Right lobe of liver (tissue), 4 donors: Measurements from ENCODE around the gene PROX1.

Source experiments
- POLR2A ChIP-seq: fragments of 450-650 bp; IDR thresholded peaks from one replicate; pipeline ENCODE4 v1.6.1; 2017; ENCODE audit warnings: antibody characterized with exemption, mild to moderate bottlenecking
- TF ChIP-seq, protein P1 (sequence below), 4 donors: fragments of 200-600 bp in 3 of 4; fragments of 450-650 bp in 1 of 4; IDR thresholded peaks; one replicate each; pipeline versions ENCODE4 v1.5.1 to v1.8.0; 2016 to 2022; ENCODE audit warnings: antibody characterized with exemption in 4 of 4, mild to moderate bottlenecking in 2 of 4
- donor health status: DM: no; HTN: no; CAD: no.
- donor health status: DM: no; HTN: no; CAD: no.
- donor health status: DM: no; HTN: yes; CAD: no.

DNA sequence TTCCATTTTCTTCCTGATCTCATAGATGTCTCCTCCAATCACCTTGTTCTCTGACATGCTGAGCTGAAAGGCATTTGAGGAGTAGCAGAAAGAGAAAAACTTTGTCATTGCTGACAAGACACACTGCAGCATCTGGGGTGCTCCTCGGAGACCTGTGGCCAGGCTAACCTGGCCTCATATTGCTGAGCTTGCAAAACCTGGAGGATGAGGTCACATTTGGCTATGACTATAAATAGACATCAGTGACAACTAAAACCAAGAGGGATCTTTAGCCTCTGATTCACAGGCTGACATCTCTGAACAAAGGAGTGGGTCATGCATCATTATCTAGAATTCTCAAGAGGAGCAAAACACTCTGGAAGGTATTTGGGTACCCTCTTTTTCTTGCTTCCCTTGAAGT is 83.7 kb downstream of the PROX1 start:
- TF ChIP-seq, protein P1, sequence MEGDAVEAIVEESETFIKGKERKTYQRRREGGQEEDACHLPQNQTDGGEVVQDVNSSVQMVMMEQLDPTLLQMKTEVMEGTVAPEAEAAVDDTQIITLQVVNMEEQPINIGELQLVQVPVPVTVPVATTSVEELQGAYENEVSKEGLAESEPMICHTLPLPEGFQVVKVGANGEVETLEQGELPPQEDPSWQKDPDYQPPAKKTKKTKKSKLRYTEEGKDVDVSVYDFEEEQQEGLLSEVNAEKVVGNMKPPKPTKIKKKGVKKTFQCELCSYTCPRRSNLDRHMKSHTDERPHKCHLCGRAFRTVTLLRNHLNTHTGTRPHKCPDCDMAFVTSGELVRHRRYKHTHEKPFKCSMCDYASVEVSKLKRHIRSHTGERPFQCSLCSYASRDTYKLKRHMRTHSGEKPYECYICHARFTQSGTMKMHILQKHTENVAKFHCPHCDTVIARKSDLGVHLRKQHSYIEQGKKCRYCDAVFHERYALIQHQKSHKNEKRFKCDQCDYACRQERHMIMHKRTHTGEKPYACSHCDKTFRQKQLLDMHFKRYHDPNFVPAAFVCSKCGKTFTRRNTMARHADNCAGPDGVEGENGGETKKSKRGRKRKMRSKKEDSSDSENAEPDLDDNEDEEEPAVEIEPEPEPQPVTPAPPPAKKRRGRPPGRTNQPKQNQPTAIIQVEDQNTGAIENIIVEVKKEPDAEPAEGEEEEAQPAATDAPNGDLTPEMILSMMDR (IDR thresholded peaks at IDR 0.05): no peak
- TF ChIP-seq POLR2A: no peak
